GM18858 (cell line): ENCODE data around the gene KCTD10.

Experiments used
- ATAC-seq: cut with Tn5 transposase; IDR thresholded peaks from one replicate; pipeline ENCODE4 v1.9.1; 2021; ENCODE audit not compliant: unreplicated experiment

Gene KCTD10

GRCh38 chr12:109495012-109495411 lies 17.9 kb upstream of the KCTD10 start:
- ATAC-seq = no peak

- no peak for ATAC-seq
Observed at GRCh38 chr12:109494348-109494881, 17.3 kb upstream of the KCTD10 start.

GRCh38 chr12:109493938-109494337 lies 16.8 kb upstream of the KCTD10 start:
- no peak for ATAC-seq

GRCh38 chr12:109493090-109493489 lies 16.0 kb upstream of the KCTD10 start:
- ATAC-seq = no peak

GRCh38 chr12:109492371-109492770 lies 15.3 kb upstream of the KCTD10 start:
- ATAC-seq = no peak

GRCh38 chr12:109491671-109492070 lies 14.6 kb upstream of the KCTD10 start:
- ATAC-seq = no peak

- ATAC-seq = no peak
Observed at GRCh38 chr12:109489955-109490565, 13.0 kb upstream of the KCTD10 start.

- no peak for ATAC-seq
Observed at GRCh38 chr12:109489016-109489954, 12.2 kb upstream of the KCTD10 start.

- no peak for ATAC-seq
Observed at GRCh38 chr12:109488051-109488665, 11.1 kb upstream of the KCTD10 start.

- ATAC-seq = no peak
Observed at GRCh38 chr12:109487181-109488050, 10.3 kb upstream of the KCTD10 start.

GRCh38 chr12:109485201-109485600 lies 8.1 kb upstream of the KCTD10 start:
- ATAC-seq = no peak

- no peak for ATAC-seq
Observed at GRCh38 chr12:109483346-109483745, 6.2 kb upstream of the KCTD10 start.

- no peak for ATAC-seq
Observed at GRCh38 chr12:109482894-109483293, 5.8 kb upstream of the KCTD10 start.

GRCh38 chr12:109482491-109482890 lies 5.4 kb upstream of the KCTD10 start:
- ATAC-seq = no peak

- ATAC-seq = no peak
Observed at GRCh38 chr12:109481863-109482262, 4.8 kb upstream of the KCTD10 start.

GRCh38 chr12:109480356-109480755 lies 3.3 kb upstream of the KCTD10 start:
- ATAC-seq = no peak

GRCh38 chr12:109479761-109480160 lies 2.7 kb upstream of the KCTD10 start:
- no peak for ATAC-seq

GRCh38 chr12:109477963-109478315 lies 839 bp upstream of the KCTD10 start:
- ATAC-seq = no peak

- no peak for ATAC-seq
Observed at GRCh38 chr12:109476807-109477184, 304 bp downstream of the KCTD10 start.

GRCh38 chr12:109475993-109476806 lies 900 bp downstream of the KCTD10 start:
- no peak for ATAC-seq
